Measurements from ENCODE around the gene FRMD1. TPM values are rescaled to one million over a fixed set of nuclear protein-coding genes. Genes with fewer than 3 reads are reported as not detected.

FRMD1 gene
- total RNA-seq, 3 donors from 2014 or later (not counting 1 experiment from before 2014, with no cell fraction given) = not detected

DNA sequence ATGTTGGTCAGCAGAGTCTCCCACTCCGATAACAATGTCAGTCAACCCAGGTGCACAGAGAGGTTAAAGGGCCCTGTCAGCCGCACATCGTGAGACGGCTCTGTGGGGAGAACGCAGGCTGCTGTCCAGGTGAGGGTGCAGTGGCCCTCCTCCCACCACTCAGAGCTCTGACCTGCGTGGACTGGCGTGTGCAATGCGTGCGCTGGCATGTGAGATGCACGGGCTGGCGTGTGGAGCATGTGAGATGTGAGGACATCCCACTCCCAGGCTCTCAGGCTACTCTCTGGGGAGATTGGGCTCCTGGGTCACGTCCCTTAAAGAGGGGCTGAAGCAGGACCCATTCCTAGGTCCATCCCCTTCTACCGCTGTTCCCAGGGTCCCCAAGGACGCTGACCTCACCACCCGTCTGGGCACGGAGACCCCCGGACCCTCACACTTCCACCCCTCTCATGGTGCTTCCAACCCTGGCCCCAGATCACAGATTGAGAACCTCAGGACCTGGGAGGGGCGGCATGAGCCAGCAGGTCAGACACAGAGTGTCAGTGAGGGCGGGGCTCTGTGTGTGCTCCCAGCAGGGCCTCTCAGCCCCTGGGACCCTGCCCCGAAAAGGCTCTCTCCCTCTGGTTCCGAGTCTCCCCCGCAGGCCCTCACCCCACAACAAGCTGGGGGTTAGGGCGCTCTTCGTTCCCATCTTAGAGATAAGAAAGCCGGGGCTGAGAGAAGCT, 8.6 kb upstream of the FRMD1 start:
- H3K9me3 ChIP-seq (ENCODE audit: control insufficient read depth, insufficient read depth, low read length) = peaks cover 5% of the 10 kb centered on the region
- H3K36me3 Mint-ChIP-seq = no peaks in the 10 kb centered on the region
- no peak overlapping the region for H3K27ac ChIP-seq (ENCODE audit: low read length)
- no peak for ATAC-seq
- H3K27me3 Mint-ChIP-seq (ENCODE audit: low read depth in 2 of 2) = no peaks in the 10 kb centered on the region
- no peak overlapping the region for H3K4me3 Mint-ChIP-seq
- no peak for DNase-seq
- no peak overlapping the region for H3K27ac Mint-ChIP-seq
- no peak overlapping the region for H3K4me3 ChIP-seq (ENCODE audit: low read length)
- WGBS (ENCODE audit: insufficient coverage) = 87% methylated on average over 25 of the region's 25 CpGs
- no peaks in the 10 kb centered on the region for H3K27me3 ChIP-seq (ENCODE audit: control insufficient read depth, insufficient read depth, low read length)
- H3K4me1 Mint-ChIP-seq = no peaks in the 10 kb centered on the region
- H3K4me1 ChIP-seq (ENCODE audit: control insufficient read depth, insufficient read depth, low read length) = no peaks in the 10 kb centered on the region
- intact Hi-C loops (cut with micrococcal nuclease) = no loop called here
- TF ChIP-seq, protein P1, sequence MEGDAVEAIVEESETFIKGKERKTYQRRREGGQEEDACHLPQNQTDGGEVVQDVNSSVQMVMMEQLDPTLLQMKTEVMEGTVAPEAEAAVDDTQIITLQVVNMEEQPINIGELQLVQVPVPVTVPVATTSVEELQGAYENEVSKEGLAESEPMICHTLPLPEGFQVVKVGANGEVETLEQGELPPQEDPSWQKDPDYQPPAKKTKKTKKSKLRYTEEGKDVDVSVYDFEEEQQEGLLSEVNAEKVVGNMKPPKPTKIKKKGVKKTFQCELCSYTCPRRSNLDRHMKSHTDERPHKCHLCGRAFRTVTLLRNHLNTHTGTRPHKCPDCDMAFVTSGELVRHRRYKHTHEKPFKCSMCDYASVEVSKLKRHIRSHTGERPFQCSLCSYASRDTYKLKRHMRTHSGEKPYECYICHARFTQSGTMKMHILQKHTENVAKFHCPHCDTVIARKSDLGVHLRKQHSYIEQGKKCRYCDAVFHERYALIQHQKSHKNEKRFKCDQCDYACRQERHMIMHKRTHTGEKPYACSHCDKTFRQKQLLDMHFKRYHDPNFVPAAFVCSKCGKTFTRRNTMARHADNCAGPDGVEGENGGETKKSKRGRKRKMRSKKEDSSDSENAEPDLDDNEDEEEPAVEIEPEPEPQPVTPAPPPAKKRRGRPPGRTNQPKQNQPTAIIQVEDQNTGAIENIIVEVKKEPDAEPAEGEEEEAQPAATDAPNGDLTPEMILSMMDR (IDR thresholded peaks at IDR 0.05) = no peak
- H3K36me3 ChIP-seq (ENCODE audit: control insufficient read depth, insufficient read depth, low read length) = no peaks in the 10 kb centered on the region
- H3K9me3 Mint-ChIP-seq = no peaks in the 10 kb centered on the region

DNA sequence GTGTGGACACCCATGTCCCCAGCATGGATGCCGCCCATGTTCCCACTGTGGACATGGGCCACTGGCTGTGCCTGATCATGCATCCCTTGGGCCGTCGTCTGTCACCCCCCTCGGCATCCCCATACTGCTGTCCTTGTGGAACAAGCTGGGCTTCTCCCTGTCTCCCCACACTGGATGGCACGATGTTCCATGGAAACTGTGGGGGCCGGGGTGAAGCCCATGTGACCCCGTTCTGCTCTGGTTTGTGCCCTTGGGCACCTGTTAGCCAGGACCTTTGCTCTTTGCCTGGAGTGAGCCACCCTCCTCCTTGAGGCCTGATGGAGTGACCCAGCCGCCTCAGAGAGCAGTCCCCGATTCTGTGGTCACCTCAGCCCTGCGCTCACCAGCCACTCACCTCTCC, 7.6 kb upstream of the FRMD1 start:
- H3K9me3 ChIP-seq (ENCODE audit: control insufficient read depth, insufficient read depth, low read length) = no peaks in the 10 kb centered on the region
- Mint-ChIP-seq H3K4me3 (no peak overlapping the region), H3K9me3 (no peaks in the 10 kb centered on the region), H3K4me1 (no peaks in the 10 kb centered on the region), H3K27me3 (ENCODE audit: low read depth in 2 of 2) (no peaks in the 10 kb centered on the region), H3K27ac (no peak overlapping the region), H3K36me3 (no peaks in the 10 kb centered on the region)
- H3K36me3 ChIP-seq (ENCODE audit: control insufficient read depth, insufficient read depth, low read length) = no peaks in the 10 kb centered on the region
- ATAC-seq (no peak), DNase-seq (no peak)
- no peak overlapping the region for H3K27ac ChIP-seq (ENCODE audit: low read length)
- TF ChIP-seq, protein P1 (IDR thresholded peaks at IDR 0.05) = no peak
- intact Hi-C loops (cut with micrococcal nuclease) = no loop called here
- no peaks in the 10 kb centered on the region for H3K4me1 ChIP-seq (ENCODE audit: control insufficient read depth, insufficient read depth, low read length)
- no peak overlapping the region for H3K4me3 ChIP-seq (ENCODE audit: low read length)
- WGBS (ENCODE audit: insufficient coverage) = 86% methylated on average over 10 of the region's 10 CpGs
- H3K27me3 ChIP-seq (ENCODE audit: control insufficient read depth, insufficient read depth, low read length) = no peaks in the 10 kb centered on the region

DNA sequence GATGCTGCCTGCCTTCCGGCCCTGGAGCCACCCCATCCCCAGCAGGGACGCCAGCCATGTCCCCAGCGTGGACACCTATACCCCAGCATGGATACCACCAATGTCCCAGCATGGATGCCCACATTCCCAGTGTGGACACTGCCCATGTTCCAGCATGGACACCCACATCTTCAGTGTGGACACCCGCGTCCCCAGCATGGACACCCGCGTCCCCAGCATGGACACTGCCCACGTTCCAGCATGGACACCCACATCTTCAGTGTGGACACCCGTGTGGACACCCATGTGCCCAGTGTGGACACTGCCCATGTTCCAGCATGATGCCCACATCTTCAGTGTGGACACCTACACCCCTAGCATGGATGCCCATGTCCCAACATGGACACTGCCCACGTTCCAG, 7.1 kb upstream of the FRMD1 start:
- Histone ChIP-seq H3K4me3 (ENCODE audit: low read length) (no peak overlapping the region), H3K9me3 (ENCODE audit: control insufficient read depth, insufficient read depth, low read length) (no peaks in the 10 kb centered on the region), H3K4me1 (ENCODE audit: control insufficient read depth, insufficient read depth, low read length) (no peaks in the 10 kb centered on the region), H3K27ac (ENCODE audit: low read length) (no peak overlapping the region), H3K36me3 (ENCODE audit: control insufficient read depth, insufficient read depth, low read length) (no peaks in the 10 kb centered on the region), H3K27me3 (ENCODE audit: control insufficient read depth, insufficient read depth, low read length) (no peaks in the 10 kb centered on the region)
- 86% methylated on average over 10 of the region's 10 CpGs for WGBS (ENCODE audit: insufficient coverage)
- Mint-ChIP-seq H3K4me1 (no peaks in the 10 kb centered on the region), H3K36me3 (no peaks in the 10 kb centered on the region), H3K27me3 (ENCODE audit: low read depth in 2 of 2) (no peaks in the 10 kb centered on the region), H3K27ac (no peak overlapping the region), H3K4me3 (no peak overlapping the region), H3K9me3 (no peaks in the 10 kb centered on the region)
- intact Hi-C loops (cut with micrococcal nuclease) = no loop called here
- DNase-seq = no peak
- TF ChIP-seq, protein P1 (IDR thresholded peaks at IDR 0.05) = no peak
- no peak for ATAC-seq

Data from natural killer cell (primary cell).